Heart left ventricle (tissue), 16 donors: Measurements from ENCODE around the gene ZBTB8B. TPM values are rescaled to one million over a fixed set of nuclear protein-coding genes. Genes with fewer than 3 reads are reported as not detected.
A peak's percentile ranks its signal among the peaks of the same experiment; 100 is the strongest.
"Not testable (repeated sequence)": the region's sequence is repeated elsewhere in the genome, so short reads cannot be mapped to it uniquely, and the experiment has no call there.

Experiments used
- ATAC-seq, 4 donors: fragments of 200-7000 bp; cut with Tn5 transposase; one replicate each; pipeline ENCODE4 v1.9.1; 2020 to 2022; ENCODE audit warnings: moderate library complexity in 4 of 4, mild to moderate bottlenecking in 3 of 4, moderate number of reproducible peaks in 1 of 4
- DNase-seq, 5 donors: peaks; one replicate each; pipeline ENCODE4 v3.0.0-alpha.2; 2020
- H3K27ac ChIP-seq, 12 donors: fragments of 200-600 bp; sonication (generic) in 4 of 12; one replicate each; pipeline versions ENCODE4 v1.5.0 to v1.8.0; 2016 to 2022; ENCODE audit warnings: mild to moderate bottlenecking in 2 of 12
- H3K27me3 ChIP-seq, 9 donors: fragments of 200-600 bp; sonication (generic) in 2 of 9; one replicate each; pipeline versions ENCODE4 v1.5.1 to v1.8.0; 2016 to 2022; ENCODE audit warnings: mild to moderate bottlenecking in 3 of 9
- H3K36me3 ChIP-seq, 9 donors: fragments of 200-600 bp; sonication (generic) in 2 of 9; one replicate each; pipeline versions ENCODE4 v1.5.0 to v1.8.0; 2018 to 2022; ENCODE audit warnings: mild to moderate bottlenecking in 2 of 9
- H3K4me1 ChIP-seq, 12 donors: fragments of 200-600 bp; sonication (generic) in 4 of 12; one replicate each; pipeline versions ENCODE4 v1.5.0 to v1.8.0; 2016 to 2022; ENCODE audit warnings: mild to moderate bottlenecking in 3 of 12
- H3K4me3 ChIP-seq, 12 donors: fragments of 200-600 bp; sonication (generic) in 4 of 12; one replicate each; pipeline versions ENCODE4 v1.5.0 to v1.8.0; 2017 to 2022; ENCODE audit warnings: mild to moderate bottlenecking in 9 of 12, moderate library complexity in 4 of 12
- H3K9me3 ChIP-seq, 12 donors: fragments of 200-600 bp; sonication (generic) in 4 of 12; one replicate each; pipeline versions ENCODE4 v1.5.0 to v1.8.0; 2016 to 2022; ENCODE audit warnings: mild to moderate bottlenecking in 1 of 12
- POLR2A ChIP-seq, 2 donors: fragments of 450-650 bp; IDR thresholded peaks; one replicate each; pipeline ENCODE4 v1.6.1; 2017; ENCODE audit warnings: antibody characterized with exemption in 2 of 2, mild to moderate bottlenecking in 2 of 2, moderate library complexity in 2 of 2
- WGBS, 4 donors: extraction: QIAGEN DNeasy Blood & Tissue Kit in 2 of 4; methylation state at CpG; one replicate each; pipeline versions ENCODE4 v1.1.5 to v1.1.7; 2013 to 2018; 5-methylcytosine and 5-hydroxymethylcytosine counted together
- intact Hi-C, 10 donors: fragments of 100-400 bp; cut with DNase I; formaldehyde crosslinking; loops; one replicate each; pipeline versions ENCODE4 v1.11.1 to v1.14.2; 2022
- polyA plus RNA-seq, 2 donors: library from polyadenylated mRNA; stranded (reverse); fragments of 200-250 nt; gene quantifications; one replicate each; pipeline ENCODE4 v1.2.3, GENCODE V29; 2013
- total RNA-seq, 9 donors: library from RNA; depleted of rRNA in 2 of 9; stranded (reverse); fragments of >200 nt in 2 of 9; fragmentation: NEBNext Ultra II Directional in 3 of 9; extraction: Animal tissue kit (Norgen Biotek cat#: 25700) in 3 of 9; gene quantifications; one replicate each; pipeline versions ENCODE4 v1.1.0 to v1.2.4, GENCODE V29; 2016 to 2023
- TF ChIP-seq, protein P1 (sequence below), 12 donors: fragments of 200-600 bp; sonication (generic) in 4 of 12; IDR thresholded peaks; one replicate each; pipeline versions ENCODE4 v1.5.0 to v1.8.0; 2018 to 2022; ENCODE audit warnings: antibody characterized with exemption in 12 of 12, mild to moderate bottlenecking in 5 of 12
- donor health status: ischemic (EF 13 %, LVEDD 7.1; RV severe dilation, severe dysfunction).
- donor health status: healthy with polysubstance abuse.
- donor health status: DM: no; HTN: yes; CAD: no.
- donor health status: DM: no; HTN: no; CAD: no.
- donor health status: ischemic (EF 25% LVEDD 6.9; RV normal size, moderate dysfunction).
- donor health status: ischemic (EF 25% LVEDD 5.7; RV mildly dilated, moderate dysfunction).
- donor health status: healthy.
- donor health status: DM: yes; HTN: yes; CAD: no.
- donor health status: ischemic (EF 35%, LVEDD 5.7; RV mildly dilated, moderate dysfunction).
- donor health status: nonischemic (EF 11% LVEDD 7.7; RV severe dilation, severe dysfunction).
- donor health status: DM: yes; HTN: yes; CAD: no.
- donor health status: PGD.
- donor health status: ischemic (EF 29% LVEDD 5.4; RV normal size, mild dysfunction).
- donor health status: nonischemic (EF 23%, LVEDD 6.1; RV moderate dilation, normal function).

Gene ZBTB8B
- total and polyA plus RNA-seq, 11 donors = 0.01 to 0.02 TPM; not detected in 9

DNA sequence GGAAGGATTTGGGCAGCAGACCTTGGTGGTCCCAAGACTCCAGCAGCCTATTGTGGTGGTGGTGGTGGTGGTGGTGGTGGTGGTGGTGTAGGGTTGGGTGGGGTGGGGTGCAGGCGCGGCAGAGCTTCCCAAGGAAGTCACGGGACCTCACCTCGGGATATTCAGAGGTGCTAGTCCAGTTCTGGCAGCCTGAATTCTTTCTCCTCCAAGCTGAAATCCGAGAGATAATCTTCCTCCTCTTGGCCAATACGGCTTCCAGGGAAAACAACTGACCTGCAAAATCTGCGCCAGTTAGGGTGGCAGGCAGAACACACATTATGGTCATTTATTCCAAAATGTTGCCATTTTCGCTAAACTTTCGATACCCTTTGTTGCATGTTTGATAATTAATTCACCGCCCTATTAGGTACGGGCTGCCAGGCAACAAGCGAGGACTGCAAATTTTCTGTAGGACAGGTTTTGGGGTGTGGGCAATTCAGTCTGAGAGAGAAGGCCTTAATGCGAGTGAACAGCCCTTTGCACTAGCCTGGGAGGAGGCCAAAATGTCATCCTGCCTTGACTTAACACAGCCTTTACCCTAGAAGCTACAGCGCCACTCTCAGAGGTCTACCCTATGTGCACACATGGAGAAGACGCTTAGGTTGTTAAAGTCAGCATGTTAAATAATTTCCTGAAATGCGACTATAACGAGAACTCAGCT lies 37.5 kb upstream of the ZBTB8B start:
- WGBS, 4 donors = 75 to 82% (median 77%) methylated on average over 17 of the region's 17 CpGs
- DNase-seq (no peak), ATAC-seq (no peak)
- intact Hi-C loops = no loop called here
- H3K36me3 ChIP-seq = no peaks in the 10 kb centered on the region
- H3K27ac ChIP-seq = no peak overlapping the region
- no peak for TF ChIP-seq POLR2A (IDR thresholded peaks at IDR 0.05)
- TF ChIP-seq, protein P1, sequence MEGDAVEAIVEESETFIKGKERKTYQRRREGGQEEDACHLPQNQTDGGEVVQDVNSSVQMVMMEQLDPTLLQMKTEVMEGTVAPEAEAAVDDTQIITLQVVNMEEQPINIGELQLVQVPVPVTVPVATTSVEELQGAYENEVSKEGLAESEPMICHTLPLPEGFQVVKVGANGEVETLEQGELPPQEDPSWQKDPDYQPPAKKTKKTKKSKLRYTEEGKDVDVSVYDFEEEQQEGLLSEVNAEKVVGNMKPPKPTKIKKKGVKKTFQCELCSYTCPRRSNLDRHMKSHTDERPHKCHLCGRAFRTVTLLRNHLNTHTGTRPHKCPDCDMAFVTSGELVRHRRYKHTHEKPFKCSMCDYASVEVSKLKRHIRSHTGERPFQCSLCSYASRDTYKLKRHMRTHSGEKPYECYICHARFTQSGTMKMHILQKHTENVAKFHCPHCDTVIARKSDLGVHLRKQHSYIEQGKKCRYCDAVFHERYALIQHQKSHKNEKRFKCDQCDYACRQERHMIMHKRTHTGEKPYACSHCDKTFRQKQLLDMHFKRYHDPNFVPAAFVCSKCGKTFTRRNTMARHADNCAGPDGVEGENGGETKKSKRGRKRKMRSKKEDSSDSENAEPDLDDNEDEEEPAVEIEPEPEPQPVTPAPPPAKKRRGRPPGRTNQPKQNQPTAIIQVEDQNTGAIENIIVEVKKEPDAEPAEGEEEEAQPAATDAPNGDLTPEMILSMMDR (IDR thresholded peaks at IDR 0.05) = no peak
- H3K27me3 ChIP-seq = peaks cover 0 to 33% (median 9%) of the 10 kb centered on the region in 9 donors
- H3K9me3 ChIP-seq = no peaks in the 10 kb centered on the region
- peak overlapping the region in 4 of 12 donors; percentile 37 to 47 (median 40) for H3K4me3 ChIP-seq
- peaks cover 0 to 9% (median 4%) of the 10 kb centered on the region in 12 donors for H3K4me1 ChIP-seq

DNA sequence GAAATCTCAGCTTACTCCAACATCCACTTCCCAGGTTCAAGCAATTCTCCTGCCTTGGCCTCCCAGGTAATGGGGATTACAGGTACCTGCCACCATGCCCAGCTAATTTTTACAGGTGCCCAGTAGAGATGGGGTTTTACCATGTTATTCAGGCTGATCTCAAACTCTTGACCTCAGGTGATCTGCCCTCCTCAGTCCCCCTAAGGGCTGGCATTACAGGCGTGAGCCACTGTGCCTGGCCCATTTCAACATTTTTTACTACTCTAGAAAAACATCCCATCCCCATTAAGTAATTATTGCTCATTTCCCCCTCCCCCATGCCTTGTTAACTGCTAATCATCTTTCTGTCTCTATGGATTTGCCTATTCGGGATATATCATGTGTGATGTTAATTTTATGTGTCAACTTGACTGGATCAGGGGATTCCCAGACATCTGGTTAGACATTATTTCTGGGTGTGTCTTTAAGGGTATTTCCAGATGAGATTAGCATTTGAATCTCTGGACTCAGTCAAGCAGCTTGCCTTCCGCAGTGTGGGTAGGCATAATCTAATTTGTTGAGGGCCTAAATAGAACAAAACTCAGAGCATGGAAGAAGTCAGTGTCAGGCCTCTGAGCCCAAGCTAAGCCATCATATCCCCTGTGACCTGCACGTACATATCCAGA lies 33.0 kb upstream of the ZBTB8B start:
- DNase-seq = no peak
- WGBS, 4 donors = 44 to 65% (median 47%) methylated on average over 4 of the region's 4 CpGs

DNA sequence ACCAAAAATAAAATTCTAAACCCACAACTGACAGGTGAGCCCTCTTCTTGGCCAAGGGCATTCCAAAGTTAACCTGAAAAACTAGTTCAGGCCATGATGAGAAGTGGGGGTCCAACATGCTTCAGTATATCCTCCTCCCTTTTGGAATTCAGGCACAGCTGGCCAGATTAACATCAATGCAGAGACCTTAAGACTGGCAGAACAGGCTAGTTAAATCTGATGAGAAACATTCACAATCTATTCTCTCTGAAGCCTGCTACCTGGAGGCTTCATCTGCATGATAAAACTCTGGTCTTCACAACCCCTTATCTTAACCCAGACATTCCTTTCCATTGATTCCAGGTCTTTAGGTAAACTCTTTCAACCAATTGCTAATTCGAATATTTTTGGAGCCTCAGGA lies 26.7 kb upstream of the ZBTB8B start:
- Histone ChIP-seq H3K4me1 (no peaks in the 10 kb centered on the region), H3K27me3 (peaks cover 0 to 10% (median 0%) of the 10 kb centered on the region in 9 donors), H3K4me3 (no peak overlapping the region), H3K36me3 (no peaks in the 10 kb centered on the region), H3K27ac (no peak overlapping the region), H3K9me3 (peaks cover 0 to 5% (median 0%) of the 10 kb centered on the region in 12 donors)
- intact Hi-C loops = no loop called here
- 41 to 53% (median 48%) methylated on average over 1 of the region's 1 CpG for WGBS, 4 donors
- DNase-seq (no peak), ATAC-seq (no peak)
- TF ChIP-seq, protein P1 (IDR thresholded peaks at IDR 0.05) = no peak
- no peak for TF ChIP-seq POLR2A (IDR thresholded peaks at IDR 0.05)

More for the DNA sequence above, 33.0 kb upstream of the ZBTB8B start:
- Histone ChIP-seq H3K27me3 (peaks cover 0 to 12% (median 0%) of the 10 kb centered on the region in 9 donors), H3K27ac (no peak overlapping the region), H3K4me3 (no peak overlapping the region), H3K9me3 (no peaks in the 10 kb centered on the region), H3K4me1 (peaks cover 0 to 3% (median under 1%) of the 10 kb centered on the region in 12 donors), H3K36me3 (no peaks in the 10 kb centered on the region)
- no peak for ATAC-seq
- intact Hi-C loops = no loop called here
- TF ChIP-seq, protein P1 (IDR thresholded peaks at IDR 0.05) = no peak
- TF ChIP-seq POLR2A (IDR thresholded peaks at IDR 0.05) = no peak

DNA sequence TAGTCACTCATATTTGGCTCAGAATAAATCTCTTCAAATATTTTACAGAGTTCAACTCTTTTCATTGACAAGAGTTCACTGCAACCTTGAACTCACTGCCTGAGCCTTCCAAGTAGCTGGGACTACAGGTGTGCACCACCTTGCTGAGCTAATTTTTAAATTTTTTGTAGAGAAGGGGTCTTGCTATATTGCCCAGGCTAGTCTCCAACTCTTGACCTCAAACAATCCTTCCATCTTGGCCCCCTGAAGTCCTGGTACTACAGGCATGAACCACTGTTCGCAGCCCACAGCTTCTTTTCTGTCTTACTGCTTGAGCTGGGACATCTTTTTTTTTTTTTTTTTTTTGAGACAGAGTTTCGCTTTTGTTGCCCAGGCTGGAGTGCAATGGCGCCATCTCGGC lies 26.1 kb upstream of the ZBTB8B start:
- H3K4me1 ChIP-seq, H3K36me3 ChIP-seq, ATAC-seq, DNase-seq, intact Hi-C loops, H3K27ac ChIP-seq, H3K9me3 ChIP-seq, H3K4me3 ChIP-seq: not testable (repeated sequence)
- H3K27me3 ChIP-seq = peaks cover 0 to 13% (median 0%) of the 10 kb centered on the region in 9 donors
- WGBS, 4 donors = 85 to 96% (median 94%) methylated on average over 4 of the region's 4 CpGs

DNA sequence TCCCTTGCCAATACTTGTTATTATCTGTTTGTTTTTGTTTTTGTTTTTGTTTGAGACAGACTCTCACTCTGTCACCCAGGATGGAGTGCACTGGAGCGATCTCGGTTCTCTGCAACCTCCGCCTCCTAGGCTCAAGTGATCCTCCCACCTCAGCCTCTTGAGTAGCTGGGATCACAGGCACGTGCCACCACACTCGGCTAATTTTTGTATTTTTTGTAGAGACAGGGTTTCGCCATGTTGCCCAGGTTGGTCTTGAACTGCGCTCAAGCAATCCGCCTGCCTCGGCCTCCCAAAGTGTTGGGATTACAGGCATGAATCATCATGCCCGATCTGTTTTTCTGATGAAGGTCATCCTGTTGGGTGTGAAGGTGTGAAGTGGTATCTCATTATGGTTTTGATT lies 23.4 kb upstream of the ZBTB8B start:
- H3K9me3 ChIP-seq, H3K4me1 ChIP-seq, DNase-seq, H3K4me3 ChIP-seq, H3K27ac ChIP-seq, ATAC-seq, H3K36me3 ChIP-seq: not testable (repeated sequence)
- intact Hi-C loops = loop anchor here in 3 of 10 donors (10.0 kb wide), 2 partner anchors 163 to 183 kb away; no protein-coding TSS in a partner anchor
- peaks cover 0 to 13% (median 0%) of the 10 kb centered on the region in 9 donors for H3K27me3 ChIP-seq
- WGBS, 4 donors = 93 to 94% (median 93%) methylated on average over 10 of the region's 10 CpGs
